GM12872 (cell line): ENCODE data around the gene EXOC2.

Source experiments
- CTCF ChIP-seq: IDR thresholded peaks from 3 replicates; pipeline ENCODE4 v1.5.1; 2011; ENCODE audit warnings: low read depth, mild to moderate bottlenecking, low read length, moderate library complexity; ENCODE audit not compliant: insufficient read depth

The EXOC2 gene

GRCh38 chr6:628766-629165, 64.2 kb downstream of the EXOC2 start:
- TF ChIP-seq CTCF = no peak

- no peak for TF ChIP-seq CTCF
Observed at GRCh38 chr6:626236-626635, 66.7 kb downstream of the EXOC2 start.

- TF ChIP-seq CTCF = no peak
Observed at GRCh38 chr6:624979-625378, 68.0 kb downstream of the EXOC2 start.

- no peak for TF ChIP-seq CTCF
Observed at GRCh38 chr6:622462-622861, 70.5 kb downstream of the EXOC2 start.

- TF ChIP-seq CTCF = no peak
Observed at GRCh38 chr6:621931-622330, 71.0 kb downstream of the EXOC2 start.

- no peak for TF ChIP-seq CTCF
Observed at GRCh38 chr6:620950-621349, 72.0 kb downstream of the EXOC2 start.

- TF ChIP-seq CTCF = no peak
Observed at GRCh38 chr6:620166-620565, 72.8 kb downstream of the EXOC2 start.
